ENCODE measurements around the gene ZFR.
"Not testable (repeated sequence)": the region's sequence is repeated elsewhere in the genome, so short reads cannot be mapped to it uniquely, and the experiment has no call there.

ZFR gene

DNA sequence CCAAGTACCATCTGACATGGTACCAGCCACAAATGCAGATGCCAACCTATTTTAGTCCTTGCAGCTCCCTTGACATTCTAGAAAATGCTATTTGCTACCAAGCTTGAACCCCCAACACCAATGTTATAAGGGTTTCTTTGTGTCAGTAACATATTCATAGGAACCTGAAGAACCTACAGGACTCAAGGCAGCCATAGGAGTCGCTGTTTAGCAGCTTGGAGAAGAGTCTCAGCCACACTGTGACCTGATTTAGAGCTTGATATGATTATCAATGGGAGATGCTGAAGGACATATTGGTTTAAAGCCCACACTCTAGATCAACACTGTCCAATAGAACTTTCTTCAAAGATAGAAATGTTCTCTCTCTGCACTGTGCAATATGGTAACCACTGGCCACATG is 6.4 kb upstream of the ZFR start:
- no peak for DNase-seq

DNA sequence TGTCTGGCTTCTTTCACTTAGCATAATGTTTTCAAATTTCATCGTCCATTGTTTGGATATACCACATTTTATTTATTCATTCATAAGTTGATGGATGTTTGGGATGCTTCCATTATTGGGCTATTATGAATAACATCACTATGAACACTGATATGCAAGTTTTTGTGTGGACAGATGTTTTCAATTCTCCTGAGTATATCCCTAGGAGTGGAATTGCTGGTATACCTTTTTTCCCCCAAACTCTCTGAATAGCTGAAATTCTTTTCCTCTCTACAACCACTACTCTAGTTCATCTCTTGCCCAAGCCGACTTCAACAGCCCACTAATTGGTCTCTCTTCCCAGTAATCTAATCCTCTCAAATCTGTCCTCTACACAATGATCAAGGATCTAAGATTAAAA is 4.7 kb upstream of the ZFR start:
- no peak for DNase-seq

DNA sequence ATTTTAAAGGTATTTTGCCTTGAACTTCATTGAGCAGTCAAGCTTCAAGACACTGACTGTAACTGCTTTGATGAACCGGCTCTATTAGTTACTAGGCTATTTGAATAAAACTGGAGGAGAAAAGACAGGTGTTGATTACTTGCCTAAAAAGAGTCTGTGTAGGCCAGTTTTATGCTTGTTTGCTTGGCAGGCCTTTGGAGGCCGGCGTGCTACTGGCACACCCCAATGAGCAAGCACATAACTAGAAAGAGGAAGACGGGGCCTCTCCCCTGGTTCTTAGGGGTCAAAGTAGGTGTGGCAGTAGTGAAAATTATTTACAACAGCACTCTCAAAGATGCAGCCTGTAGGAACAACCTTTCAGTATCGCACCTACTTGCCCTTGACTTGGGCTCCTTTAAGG is 2.1 kb upstream of the ZFR start:
- no peak for DNase-seq

DNA sequence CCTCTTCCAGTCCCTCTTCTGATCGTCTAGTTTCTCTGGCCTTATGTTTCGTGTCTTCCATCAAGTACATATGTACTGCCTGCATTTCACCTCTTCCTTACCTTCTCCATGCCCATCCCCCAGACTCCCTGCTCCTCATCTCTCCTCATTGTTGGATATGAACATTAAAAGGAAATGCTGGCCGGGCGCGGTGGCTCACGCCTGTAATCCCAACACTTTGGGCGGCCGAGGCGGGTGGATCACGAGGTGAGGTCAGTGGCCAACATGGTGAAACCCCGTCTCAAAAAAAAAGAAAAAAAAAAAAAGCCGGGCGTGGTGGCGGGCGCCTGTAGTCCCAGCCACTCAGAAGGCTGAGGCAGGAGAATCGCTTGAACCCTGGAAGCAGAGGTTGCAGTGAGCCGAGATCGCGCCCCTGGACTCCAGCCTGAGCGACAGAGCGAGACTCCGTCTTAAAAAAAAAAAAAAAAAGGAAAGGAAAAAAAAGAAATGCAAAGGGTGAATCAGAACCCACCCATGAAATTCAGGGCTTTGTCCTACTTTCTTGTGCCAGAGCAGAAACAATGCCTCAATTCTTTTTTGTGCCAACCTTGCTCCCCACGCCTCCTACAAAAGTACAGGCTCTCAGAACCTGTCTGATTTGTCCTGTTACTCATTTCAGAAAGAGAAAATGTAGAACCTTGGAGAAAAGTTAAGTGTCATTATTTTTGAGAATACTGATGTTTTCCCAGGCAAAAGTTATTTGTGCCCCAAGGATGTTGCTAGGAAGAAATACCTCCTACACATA is 1.5 kb upstream of the ZFR start:
- no peak for DNase-seq

DNA sequence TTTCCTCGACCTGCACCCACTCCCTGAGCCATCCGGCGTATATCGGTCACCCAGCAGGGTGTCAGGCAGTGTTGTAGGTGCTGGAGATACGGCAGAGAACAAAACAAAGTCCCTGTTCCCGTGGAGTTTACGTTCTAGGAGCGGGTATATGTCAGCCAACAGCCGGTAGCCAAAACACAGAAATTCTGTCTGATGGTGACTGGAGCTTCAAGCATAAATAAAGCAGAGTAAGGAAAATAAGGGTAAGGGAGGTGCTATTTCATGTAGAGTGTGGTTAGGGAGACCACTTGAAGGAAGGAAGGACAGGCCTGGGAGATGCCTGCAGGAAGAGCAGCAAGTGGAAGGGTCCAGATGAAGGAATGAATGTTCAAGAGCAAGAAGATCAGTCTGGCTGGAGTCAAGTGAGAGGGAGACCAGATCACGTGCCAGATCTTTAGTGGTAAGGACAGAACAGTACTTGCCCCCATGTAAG is 783 bp upstream of the ZFR start:
- no peak for DNase-seq

DNA sequence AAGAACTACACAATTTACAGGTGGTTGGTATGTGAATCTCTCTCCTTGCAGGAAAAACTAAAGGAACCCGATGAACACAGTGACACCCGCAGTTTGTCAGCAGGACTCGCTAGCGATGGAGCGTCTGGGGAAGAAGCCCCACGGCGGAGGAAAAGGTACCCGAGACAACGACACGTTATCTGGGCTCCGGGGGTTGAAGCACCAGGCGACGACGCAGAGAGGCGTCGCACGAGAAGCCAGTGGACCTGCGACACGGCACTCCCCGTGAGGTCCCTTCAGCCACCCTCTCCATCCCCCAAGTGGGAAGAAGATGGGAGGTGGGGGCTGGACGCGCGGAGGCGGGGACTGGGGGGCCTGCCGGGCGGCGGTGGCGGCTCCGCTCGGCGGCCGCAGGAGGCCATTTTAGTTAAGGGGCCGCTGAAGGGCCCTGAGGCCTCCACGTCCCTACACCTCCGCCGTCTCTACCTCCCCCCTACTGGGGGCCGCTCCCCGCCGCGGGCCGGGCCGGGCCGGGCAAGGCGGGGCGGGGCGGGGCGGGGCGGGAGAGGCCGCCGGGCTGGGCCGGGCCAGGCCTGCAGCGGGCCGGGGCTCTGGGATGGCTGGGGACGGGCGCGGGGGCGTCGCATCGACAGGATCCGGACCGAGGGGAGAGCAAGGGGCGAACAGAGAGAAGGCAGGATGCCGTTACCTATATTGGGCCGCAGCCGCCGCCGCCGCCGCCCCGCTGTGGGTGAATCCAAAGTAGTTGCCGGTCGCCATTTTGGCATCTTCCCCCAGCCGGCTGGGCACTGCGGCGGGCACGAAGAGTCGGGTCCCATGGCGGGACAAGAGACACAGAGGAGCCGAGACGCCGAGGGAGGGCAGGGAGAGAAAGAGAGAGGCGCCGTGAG is 754 bp downstream of the ZFR start:
- peak; percentile 51 for DNase-seq

DNA sequence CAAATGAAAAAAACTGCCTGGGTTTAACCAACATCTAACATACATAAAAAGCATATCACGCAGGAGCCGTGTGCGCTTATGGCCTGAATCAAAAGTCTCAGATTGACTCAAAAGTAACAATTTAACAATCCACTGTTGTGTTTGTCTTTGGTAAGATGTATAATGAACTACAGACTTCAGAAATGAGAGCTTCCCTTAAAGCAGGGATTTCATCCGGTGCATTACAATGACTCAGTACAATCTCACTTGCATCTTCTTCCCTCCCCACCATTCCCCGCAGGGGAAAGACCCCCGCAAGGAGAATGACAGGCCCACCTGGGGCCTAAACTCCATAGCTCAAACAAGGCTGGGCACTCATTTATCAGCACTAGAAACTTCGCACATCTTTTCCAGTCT is 1.4 kb downstream of the ZFR start:
- DNase-seq, result no peak

DNA sequence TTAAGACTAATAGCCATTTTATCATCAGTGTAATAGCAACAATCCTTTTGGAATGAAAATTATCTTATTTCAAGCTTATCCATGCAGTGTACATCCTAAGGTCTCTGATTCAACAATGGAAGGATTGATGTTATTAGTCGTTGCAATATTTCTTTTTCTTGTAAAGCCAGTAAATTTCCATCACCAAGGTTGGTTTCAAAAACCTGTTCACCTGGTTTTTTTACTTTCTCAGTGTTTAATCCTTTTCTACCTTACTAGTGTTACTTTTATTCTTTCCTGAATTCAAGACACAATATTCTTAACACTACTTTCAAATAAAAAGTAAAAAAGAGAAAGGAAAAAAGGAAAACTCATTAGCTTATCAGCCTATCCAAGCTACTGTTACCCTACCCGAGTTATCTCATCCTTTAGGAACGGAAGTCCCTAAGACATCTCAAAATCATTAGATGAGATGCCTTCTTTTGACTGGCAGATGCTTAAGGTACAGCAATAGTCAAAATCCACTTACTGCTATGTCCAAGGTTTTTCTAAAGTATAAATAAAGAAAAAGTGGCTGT is 5.4 kb downstream of the ZFR start:
- no peak for DNase-seq

DNA sequence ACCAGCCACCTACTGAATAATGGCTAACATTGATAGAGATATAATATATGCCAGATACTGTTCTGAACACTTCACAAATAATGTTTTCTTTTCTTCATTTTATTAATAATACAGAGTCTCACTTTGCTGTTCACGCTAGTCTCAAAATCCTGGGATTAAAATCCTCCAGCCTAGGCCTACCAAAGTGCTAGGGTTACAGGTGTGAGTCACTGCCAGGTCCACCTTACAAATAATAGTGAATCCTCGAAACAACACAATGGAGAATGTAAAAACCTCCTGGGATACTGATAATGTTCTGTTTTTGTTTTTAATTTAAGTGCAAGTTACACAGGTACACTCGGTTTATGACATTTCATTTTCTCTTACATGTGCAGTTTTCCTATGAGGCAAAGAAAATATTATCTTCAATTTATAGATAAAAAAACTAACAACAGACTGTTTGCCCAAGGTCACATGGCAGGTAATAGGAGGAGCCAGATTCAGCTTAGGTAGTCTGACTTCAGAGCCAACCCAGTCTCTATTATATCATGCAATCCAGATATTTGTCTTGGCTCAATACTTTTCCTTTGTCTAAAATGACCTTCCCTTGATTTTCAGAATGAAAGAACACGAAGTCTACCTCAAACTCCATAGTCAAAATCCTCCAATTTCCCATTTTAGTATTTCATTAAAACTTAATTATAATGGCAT is 7.8 kb downstream of the ZFR start:
- DNase-seq, result no peak

DNA sequence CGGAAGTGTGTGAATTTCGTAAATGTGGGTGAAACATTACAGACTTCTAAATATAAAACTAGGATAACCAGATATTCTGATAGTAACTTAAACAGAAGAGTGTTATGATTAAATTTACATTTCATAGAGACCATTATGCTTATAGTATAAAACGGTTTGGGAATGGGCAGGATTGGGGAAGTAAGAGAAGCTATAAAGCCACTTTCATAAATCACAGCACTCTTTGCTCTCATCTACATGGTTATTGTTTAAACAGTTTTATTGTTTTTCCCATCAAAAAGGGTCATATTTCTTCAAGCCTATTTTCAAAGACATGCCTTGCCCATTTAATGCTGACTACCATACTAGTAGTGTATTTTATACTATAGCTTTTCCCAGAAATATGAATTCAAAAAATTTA is 9.2 kb downstream of the ZFR start:
- DNase-seq, result no peak

DNA sequence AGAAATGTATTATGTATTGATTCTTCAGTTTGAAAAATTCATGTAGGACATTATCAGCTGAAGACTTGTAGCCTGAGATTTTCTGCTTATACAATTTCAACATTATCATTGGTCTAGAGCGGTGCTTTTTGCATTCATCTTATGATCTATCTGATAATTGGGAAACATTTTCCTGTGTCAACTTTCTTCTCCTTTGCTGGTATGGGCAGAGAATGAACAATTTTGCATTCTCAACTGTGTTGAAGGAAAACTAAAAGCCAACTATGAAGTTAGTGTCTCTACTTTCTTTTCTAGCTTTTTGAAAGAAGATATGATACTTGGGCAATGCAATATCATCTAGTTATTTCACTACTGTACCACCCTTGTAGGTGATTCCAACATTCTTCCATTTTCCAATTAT is 10.3 kb downstream of the ZFR start:
- no peak for DNase-seq

DNA sequence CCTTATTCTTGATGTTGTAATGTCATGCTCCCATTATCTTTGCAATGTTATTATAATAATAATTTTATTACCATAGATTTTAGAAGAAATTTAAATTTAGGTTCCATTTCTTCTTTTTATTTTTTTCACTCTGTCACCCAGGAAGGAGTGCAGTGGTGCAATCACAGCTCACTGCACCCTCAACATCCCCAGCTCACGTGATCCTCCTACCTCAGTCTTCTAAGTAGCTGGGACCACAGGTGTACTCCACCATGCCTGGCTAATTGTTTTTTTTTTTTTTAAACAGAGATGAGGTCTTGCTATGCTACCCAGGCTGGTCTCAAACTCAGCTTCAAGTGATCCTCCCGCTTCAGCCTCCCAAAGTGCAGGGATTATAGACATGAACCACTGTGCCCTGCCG is 11.9 kb downstream of the ZFR start:
- DNase-seq, result no peak

DNA sequence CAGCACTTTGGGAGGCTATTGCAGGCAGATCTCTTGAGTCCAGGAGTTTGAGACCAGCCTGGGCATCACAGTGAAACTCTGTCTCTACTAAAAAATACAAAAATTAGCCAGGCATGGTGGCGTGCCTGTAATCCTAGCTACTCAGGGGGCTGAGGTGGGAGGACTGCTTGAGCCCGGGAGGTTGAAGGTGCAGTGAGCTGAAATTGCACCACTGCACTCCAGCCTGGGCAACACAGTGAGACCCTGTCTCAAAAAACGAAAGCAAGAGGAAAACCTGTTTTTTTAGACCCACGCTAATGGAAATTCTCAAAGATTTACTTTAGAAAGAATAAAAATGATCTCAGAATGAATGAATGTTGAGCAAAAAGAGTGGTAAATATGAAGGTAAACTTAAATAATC is 13.7 kb downstream of the ZFR start:
- not testable (repeated sequence) for DNase-seq

DNA sequence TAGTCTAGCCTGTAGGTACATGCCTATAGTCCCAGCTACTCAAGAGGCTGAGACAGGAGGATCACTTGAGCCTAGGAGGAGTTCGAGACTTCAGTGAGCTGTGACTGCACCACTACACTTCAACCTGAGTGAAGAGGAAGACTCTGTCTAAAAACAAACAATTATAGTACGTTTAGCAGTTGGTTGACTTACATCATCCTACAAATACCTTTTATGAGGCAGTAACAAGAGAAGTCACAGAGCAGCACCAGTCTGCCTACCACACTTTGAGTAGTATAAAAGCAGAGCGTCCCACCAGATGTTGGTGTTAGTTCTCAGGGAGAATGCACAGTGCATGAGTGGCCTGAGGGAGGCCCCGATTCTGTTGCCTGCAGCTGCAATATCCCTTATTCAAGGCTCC is 16.1 kb downstream of the ZFR start:
- no peak for DNase-seq

DNA sequence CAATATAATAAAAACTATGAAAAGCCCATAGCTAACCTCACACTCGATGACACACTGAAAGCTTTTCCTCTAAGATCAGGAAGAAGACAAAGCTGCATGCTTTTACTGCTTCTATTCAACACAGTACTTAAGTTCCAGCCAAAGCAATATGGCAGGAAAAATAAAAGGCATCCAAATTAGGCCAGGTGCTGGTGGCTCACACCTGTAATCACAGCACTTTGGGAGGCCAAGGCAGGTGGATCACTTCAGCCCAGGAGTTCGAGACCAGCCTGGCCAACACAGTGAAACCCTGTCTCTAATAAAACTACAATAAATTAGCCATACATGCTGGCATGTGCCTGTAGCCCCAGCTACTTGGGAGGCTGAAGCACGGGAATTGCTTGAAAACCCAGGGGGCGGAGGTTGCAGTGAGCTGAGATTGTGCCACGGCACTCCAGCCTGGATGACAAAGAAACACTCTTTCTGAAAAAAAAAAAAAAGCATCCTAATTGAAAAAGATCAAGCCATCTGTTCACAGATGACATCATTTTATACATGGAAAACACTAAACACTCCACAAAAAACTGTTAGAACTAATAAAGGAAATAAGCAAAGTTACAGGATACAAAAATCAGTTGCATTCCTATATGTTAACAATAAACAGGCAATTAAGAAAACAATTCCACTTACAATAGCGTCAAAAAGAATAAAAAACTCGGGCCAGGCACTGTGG is 17.9 kb downstream of the ZFR start:
- DNase-seq, result no peak

DNA sequence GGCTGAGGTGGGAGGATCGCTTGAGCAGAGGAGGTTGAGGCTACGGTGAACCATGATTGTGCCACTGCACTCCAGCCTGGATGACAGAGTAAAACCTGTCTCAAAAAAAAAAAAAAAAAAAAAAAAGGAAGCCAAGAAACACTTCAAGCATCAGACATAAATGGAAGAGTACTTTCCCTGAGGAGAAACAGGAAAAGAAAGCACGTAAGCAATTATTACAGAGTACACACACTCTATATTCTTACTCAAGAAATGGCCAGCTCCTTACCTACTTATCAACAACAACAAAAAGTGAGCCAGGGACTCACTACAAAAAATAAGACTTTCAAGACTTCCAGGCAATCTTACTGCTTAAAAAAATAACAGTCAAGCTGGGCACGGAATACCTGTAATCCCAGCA is 21.8 kb downstream of the ZFR start:
- no peak for DNase-seq

DNA sequence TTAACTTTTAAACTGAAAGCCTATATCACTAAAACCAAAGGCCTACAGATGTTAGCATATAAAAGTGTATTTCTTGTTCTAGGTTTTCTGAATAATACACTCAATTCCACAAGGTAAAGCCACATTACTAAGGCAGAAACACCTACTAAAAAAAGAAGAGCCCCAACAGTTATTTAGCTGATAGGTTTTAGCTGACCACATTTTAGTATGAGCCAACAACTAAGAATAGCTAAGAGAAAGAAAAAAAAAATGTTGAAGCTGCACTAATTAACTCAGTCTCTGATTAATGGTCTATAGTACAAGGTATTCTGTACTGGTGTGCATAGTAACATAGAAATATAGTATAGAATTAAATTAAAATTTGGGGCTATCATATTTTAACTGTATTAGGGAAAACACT is 23.5 kb downstream of the ZFR start:
- no peak for DNase-seq

DNA sequence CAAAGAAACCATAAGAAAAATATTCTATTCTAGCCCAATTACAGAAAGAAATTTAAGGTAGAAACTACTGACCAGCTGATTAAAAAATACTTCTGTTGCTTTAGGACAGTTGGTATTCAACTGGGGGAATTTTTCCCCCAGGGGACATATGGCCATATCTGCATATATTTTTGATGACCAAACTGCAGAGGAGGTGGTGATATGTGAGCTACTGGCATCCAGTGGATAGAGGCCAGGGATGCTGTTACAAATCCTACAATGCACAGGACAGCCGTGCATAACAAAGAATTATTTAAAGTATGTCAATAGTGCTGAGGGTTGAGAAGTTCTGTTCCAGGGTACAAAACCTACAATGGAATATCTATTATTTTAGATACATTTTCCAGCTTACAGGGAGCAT is 24.0 kb downstream of the ZFR start:
- DNase-seq, result no peak

DNA sequence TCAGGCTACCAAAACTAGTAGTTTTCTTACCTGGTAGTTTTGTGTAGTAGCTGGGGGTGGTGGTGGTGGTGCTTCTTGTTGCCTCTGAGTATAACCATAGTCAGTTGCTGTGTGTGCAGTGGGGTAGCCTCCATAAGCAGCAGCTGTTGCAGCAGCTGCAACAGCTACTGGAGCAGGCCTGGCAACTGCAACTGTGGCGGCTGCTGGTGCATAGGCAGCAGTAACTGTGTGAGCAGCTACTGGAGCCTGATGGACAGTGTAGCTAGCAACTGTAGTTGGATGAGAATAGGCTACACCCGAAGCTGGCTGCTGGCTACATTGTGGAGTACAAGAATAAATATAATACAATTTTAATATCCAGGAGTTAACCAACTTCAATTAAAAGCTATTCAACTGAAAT is 24.7 kb downstream of the ZFR start:
- DNase-seq, result no peak

DNA sequence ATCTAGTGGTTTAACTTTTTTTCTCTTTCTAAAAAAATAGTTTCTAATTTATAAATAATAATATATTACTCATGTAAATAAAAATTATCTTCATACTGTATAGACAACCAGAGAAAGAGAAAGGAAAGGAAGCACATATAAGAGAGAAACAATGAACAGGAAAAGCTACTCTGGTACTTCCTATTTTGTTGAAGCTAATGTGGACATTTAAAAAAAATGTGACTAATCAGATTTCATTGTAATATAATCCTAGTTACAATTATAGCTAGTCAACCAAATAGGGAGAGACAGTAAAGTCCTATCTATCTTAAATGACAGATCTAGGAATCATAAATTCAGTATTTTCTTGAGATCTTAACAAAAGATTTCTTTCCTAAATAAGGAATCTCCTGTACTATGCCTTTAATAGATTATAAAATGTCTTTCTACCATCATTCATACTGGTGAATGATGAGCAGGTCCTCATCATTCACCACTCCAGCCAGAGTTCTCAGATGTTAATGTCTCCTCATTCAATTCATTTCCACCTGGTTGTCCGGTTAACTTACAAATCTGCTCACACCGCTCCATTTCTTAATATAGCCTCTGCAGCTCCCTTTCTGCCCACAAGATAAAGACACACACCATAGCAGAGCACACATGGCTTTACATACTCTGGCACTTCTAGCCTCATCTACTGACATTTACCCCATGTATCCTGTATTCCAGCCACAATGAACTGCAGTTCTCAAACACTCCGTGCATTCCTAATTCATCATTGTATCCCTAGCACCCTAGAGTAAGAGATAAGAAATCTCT is 30.9 kb downstream of the ZFR start:
- DNase-seq, result no peak

DNA sequence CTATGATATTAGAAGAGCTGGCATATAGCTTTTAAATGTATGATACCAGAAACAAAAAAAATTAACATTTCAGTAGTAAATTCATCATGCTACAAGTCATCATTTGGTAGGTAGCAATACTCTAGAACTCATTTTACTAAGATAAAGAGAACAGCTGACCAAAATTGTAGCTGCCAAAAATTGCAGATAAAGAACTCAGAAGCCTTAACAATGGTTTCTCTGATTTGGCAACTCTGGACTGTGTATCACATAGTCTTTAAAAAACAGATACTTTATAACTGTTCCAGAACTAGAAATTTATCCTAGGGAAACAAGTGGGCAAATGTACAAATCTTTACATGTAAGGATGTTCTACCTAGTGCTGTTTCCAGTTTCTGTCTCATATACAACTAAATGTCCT is 33.9 kb downstream of the ZFR start:
- DNase-seq, result no peak

DNA sequence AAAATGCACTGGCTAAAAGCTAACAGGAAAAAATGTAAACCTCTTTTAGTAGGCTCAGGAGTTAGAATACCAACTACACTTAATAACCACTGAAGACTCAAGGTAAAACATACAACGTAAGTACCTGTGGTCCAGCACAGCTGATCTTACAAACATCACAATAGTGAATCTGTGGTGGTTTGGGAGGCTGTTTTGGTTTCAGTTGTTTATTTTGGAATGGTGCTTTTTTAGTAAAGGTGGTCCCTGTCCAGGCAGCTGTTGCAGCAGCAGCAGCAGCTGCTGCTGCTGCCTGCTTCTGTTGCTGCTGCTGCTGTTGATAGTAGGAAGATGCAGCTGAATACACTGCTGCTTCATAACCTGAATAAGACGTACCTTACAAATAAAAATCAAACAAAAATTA is 37.9 kb downstream of the ZFR start:
- no peak for DNase-seq
